ENCODE data around the gene MET. TPM values are rescaled to one million over a fixed set of nuclear protein-coding genes. Genes with fewer than 3 reads are reported as not detected.
A peak's percentile ranks its signal among the peaks of the same experiment; 100 is the strongest.

Gene MET
- total RNA-seq, 1 donor from 2014 or later, result 34.2 TPM

DNA sequence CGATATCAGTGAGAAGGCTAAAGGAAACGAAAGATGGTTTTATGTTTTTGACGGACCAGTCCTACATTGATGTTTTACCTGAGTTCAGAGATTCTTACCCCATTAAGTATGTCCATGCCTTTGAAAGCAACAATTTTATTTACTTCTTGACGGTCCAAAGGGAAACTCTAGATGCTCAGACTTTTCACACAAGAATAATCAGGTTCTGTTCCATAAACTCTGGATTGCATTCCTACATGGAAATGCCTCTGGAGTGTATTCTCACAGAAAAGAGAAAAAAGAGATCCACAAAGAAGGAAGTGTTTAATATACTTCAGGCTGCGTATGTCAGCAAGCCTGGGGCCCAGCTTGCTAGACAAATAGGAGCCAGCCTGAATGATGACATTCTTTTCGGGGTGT, 27.7 kb downstream of the MET start:
- Mint-ChIP-seq H3K9me3 (peaks cover 7% of the 10 kb centered on the region), H3K4me3 (peak overlapping the region; percentile 7), H3K27ac (peak overlapping the region; percentile 27), H3K36me3 (peaks cover 14% of the 10 kb centered on the region), H3K27me3 (no peaks in the 10 kb centered on the region), H3K4me1 (ENCODE audit: unreplicated experiment) (peaks cover 29% of the 10 kb centered on the region)
- no peak for DNase-seq (ENCODE audit: extremely low spot score, unreplicated experiment)
- TF ChIP-seq, protein P1, sequence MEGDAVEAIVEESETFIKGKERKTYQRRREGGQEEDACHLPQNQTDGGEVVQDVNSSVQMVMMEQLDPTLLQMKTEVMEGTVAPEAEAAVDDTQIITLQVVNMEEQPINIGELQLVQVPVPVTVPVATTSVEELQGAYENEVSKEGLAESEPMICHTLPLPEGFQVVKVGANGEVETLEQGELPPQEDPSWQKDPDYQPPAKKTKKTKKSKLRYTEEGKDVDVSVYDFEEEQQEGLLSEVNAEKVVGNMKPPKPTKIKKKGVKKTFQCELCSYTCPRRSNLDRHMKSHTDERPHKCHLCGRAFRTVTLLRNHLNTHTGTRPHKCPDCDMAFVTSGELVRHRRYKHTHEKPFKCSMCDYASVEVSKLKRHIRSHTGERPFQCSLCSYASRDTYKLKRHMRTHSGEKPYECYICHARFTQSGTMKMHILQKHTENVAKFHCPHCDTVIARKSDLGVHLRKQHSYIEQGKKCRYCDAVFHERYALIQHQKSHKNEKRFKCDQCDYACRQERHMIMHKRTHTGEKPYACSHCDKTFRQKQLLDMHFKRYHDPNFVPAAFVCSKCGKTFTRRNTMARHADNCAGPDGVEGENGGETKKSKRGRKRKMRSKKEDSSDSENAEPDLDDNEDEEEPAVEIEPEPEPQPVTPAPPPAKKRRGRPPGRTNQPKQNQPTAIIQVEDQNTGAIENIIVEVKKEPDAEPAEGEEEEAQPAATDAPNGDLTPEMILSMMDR (conservative IDR thresholded peaks at IDR 0.05), result no peak

DNA sequence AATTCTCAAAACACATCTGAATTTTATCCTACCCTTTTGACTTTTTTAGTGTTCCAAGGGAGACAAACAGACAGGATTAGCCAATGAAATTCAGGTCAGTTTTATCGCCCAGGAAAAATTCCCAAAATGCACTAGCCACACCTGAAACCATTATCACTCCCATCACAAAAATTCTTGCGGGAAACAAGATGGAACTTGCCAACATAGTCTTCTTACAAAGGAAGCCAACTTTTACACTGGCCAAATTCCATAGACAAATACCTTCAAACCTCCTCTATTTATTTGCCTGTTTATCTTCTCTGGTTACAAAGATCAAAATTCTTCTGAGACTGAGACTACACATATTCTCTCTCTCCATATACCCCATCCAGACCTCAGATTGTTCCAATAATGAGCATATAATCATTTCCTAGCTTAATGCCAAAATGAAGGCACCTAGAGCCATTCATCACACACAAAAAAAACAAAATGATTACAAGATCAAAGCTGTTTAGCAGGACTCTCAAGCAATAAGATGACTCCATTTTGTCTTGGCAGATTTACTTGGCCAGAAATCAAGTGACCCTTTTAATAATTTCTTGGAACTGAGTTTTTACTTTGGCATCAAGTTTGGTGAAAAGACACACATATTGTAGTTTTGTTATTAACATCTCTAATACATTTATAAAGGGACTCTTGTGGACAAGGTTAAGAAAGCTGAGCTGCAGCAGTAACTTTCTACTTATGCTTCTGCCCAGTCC, 30.2 kb downstream of the MET start:
- DNase-seq (ENCODE audit: extremely low spot score, unreplicated experiment), result no peak
- TF ChIP-seq, protein P1 (conservative IDR thresholded peaks at IDR 0.05), result no peak
- H3K36me3 Mint-ChIP-seq, result peaks cover 3% of the 10 kb centered on the region
- peaks cover 33% of the 10 kb centered on the region for H3K4me1 Mint-ChIP-seq (ENCODE audit: unreplicated experiment)
- H3K27me3 Mint-ChIP-seq, result no peaks in the 10 kb centered on the region
- peaks cover 7% of the 10 kb centered on the region for H3K9me3 Mint-ChIP-seq
- no peak overlapping the region for H3K27ac Mint-ChIP-seq
- no peak overlapping the region for H3K4me3 Mint-ChIP-seq

DNA sequence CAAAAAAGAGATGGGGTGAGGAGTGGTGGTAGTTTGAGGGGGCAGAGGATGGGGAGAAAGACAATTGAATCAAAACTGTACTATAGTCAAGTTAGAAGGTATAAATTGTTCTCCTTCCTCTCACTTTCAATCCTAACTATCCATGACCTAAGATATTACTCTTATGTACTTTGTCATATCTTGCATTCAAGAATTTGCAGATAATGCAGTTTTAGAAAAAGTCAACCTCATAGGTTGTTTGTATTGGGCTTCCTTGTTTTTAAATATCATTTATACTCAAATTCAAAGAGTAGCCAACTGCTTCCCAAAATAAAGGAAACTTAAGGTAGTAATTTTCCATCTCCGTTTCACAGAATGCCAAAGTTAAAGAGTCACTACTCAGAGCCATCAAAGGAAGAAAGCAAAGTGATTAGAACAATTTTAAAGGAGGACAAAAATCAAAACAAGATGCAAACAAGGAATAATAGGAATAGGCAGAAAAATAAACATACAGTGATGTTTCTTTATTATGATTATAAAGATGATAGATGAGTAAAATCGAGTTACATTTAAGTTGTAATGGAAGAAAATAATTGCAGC, 32.7 kb downstream of the MET start:
- TF ChIP-seq, protein P1 (conservative IDR thresholded peaks at IDR 0.05), result no peak
- H3K36me3 Mint-ChIP-seq, result peaks cover 3% of the 10 kb centered on the region
- no peak overlapping the region for H3K27ac Mint-ChIP-seq
- H3K27me3 Mint-ChIP-seq, result no peaks in the 10 kb centered on the region
- no peak overlapping the region for H3K4me3 Mint-ChIP-seq
- no peak for DNase-seq (ENCODE audit: extremely low spot score, unreplicated experiment)
- peaks cover 26% of the 10 kb centered on the region for H3K4me1 Mint-ChIP-seq (ENCODE audit: unreplicated experiment)
- H3K9me3 Mint-ChIP-seq, result peaks cover under 1% of the 10 kb centered on the region

DNA sequence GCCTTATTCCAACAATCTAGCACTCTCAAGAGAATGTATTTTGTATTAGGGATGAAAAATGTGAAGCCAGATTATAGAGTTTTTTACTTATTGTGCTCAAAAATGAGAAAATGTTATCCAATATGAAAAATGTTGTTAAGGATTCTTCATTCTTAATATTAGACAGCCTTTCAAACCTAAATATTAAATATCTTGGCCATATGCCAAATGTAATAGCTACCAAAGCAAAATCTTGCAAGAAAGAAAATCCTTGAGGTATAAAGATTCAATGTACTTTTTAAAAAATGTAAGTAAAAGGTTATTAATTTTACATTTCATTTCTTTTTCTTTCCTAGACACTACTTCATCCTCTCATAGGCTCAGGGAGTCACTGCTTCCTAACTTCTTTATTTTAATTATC, 33.4 kb downstream of the MET start:
- DNase-seq (ENCODE audit: extremely low spot score, unreplicated experiment), result no peak
- Mint-ChIP-seq H3K4me3 (no peak overlapping the region), H3K27ac (no peak overlapping the region), H3K36me3 (peaks cover 3% of the 10 kb centered on the region), H3K4me1 (ENCODE audit: unreplicated experiment) (peaks cover 29% of the 10 kb centered on the region), H3K9me3 (no peaks in the 10 kb centered on the region), H3K27me3 (no peaks in the 10 kb centered on the region)
- TF ChIP-seq, protein P1 (conservative IDR thresholded peaks at IDR 0.05), result no peak

DNA sequence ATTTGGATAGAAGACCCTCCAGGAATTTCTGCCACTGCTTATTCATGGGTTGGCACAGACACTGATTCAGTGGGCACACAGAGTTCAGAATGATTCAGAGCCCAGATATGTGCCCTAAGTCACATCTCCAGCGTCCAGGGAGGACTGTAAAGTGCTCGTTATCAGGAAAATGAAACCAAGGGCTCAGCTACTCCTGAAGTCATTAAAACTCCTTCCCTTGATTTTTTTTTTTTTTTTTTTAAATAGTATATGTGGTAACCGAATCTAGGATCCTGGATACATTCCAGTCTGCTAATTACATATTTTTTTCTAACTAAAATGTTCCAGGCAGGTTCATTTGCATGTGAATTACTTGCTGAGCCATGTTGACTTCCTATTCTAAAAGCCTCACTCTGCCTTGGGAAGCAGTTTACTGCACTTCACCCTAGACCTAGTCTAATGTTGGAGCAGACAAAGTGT, 34.7 kb downstream of the MET start:
- Mint-ChIP-seq H3K36me3 (peaks cover 3% of the 10 kb centered on the region), H3K4me1 (ENCODE audit: unreplicated experiment) (peaks cover 30% of the 10 kb centered on the region), H3K4me3 (no peak overlapping the region), H3K27me3 (no peaks in the 10 kb centered on the region), H3K27ac (no peak overlapping the region), H3K9me3 (no peaks in the 10 kb centered on the region)
- DNase-seq (ENCODE audit: extremely low spot score, unreplicated experiment), result no peak
- TF ChIP-seq, protein P1 (conservative IDR thresholded peaks at IDR 0.05), result no peak

Data from type B pancreatic cell (in vitro differentiated cells).